ENCODE measurements around the gene PWWP2B.

The PWWP2B gene

GRCh38 chr10:132427939-132428367, 31.0 kb downstream of the PWWP2B start:
- H3K36me3 ChIP-seq (ENCODE audit: insufficient read depth): no peaks in the 10 kb centered on the region
- no peaks in the 10 kb centered on the region for H3K27me3 ChIP-seq (ENCODE audit: insufficient read depth, low read depth)
- no peak overlapping the region for H3K27ac ChIP-seq
- peaks cover 17% of the 10 kb centered on the region for H3K4me1 ChIP-seq (ENCODE audit: low read depth, poor library complexity, severe bottlenecking)
- H4K20me1 ChIP-seq (ENCODE audit: insufficient read depth): no peaks in the 10 kb centered on the region
- no peaks in the 10 kb centered on the region for H3K79me2 ChIP-seq (ENCODE audit: insufficient read depth, low read depth)
- no peak overlapping the region for H3K4me3 ChIP-seq (IDR thresholded peaks at IDR 0.05; ENCODE audit: insufficient read depth, low read depth, low read length)
- H3K9ac ChIP-seq: no peak overlapping the region
- no peak overlapping the region for H3K4me2 ChIP-seq
- no peak for TF ChIP-seq CTCF (conservative IDR thresholded peaks at IDR 0.05; ENCODE audit: low read depth, low read length)
- H2AFZ ChIP-seq (ENCODE audit: low read depth): no peak overlapping the region

GRCh38 chr10:132428486-132428995, 31.5 kb downstream of the PWWP2B start:
- Histone ChIP-seq H3K4me2 (no peak overlapping the region), H3K27me3 (ENCODE audit: insufficient read depth, low read depth) (no peaks in the 10 kb centered on the region), H3K36me3 (ENCODE audit: insufficient read depth) (no peaks in the 10 kb centered on the region), H3K9ac (no peak overlapping the region), H3K4me1 (ENCODE audit: low read depth, poor library complexity, severe bottlenecking) (peaks cover 11% of the 10 kb centered on the region), H3K4me3 (IDR thresholded peaks at IDR 0.05; ENCODE audit: insufficient read depth, low read depth, low read length) (no peak overlapping the region), H2AFZ (ENCODE audit: low read depth) (no peak overlapping the region), H4K20me1 (ENCODE audit: insufficient read depth) (no peaks in the 10 kb centered on the region), H3K79me2 (ENCODE audit: insufficient read depth, low read depth) (no peaks in the 10 kb centered on the region), H3K27ac (no peak overlapping the region)
- TF ChIP-seq CTCF (conservative IDR thresholded peaks at IDR 0.05; ENCODE audit: low read depth, low read length): no peak

GRCh38 chr10:132429281-132430230, 32.6 kb downstream of the PWWP2B start:
- Histone ChIP-seq H3K79me2 (ENCODE audit: insufficient read depth, low read depth) (no peaks in the 10 kb centered on the region), H3K36me3 (ENCODE audit: insufficient read depth) (no peaks in the 10 kb centered on the region), H3K9ac (no peak overlapping the region), H3K4me1 (ENCODE audit: low read depth, poor library complexity, severe bottlenecking) (peaks cover under 1% of the 10 kb centered on the region), H3K27ac (no peak overlapping the region), H2AFZ (ENCODE audit: low read depth) (no peak overlapping the region), H3K4me3 (IDR thresholded peaks at IDR 0.05; ENCODE audit: insufficient read depth, low read depth, low read length) (no peak overlapping the region), H3K4me2 (no peak overlapping the region), H4K20me1 (ENCODE audit: insufficient read depth) (no peaks in the 10 kb centered on the region), H3K27me3 (ENCODE audit: insufficient read depth, low read depth) (no peaks in the 10 kb centered on the region)
- no peak for TF ChIP-seq CTCF (conservative IDR thresholded peaks at IDR 0.05; ENCODE audit: low read depth, low read length)

GRCh38 chr10:132430231-132430743, 33.3 kb downstream of the PWWP2B start:
- Histone ChIP-seq H3K27ac (no peak overlapping the region), H3K4me2 (no peak overlapping the region)

More at GRCh38 chr10:132430231-132430743, 33.3 kb downstream of the PWWP2B start:
- Histone ChIP-seq H2AFZ (ENCODE audit: low read depth) (no peak overlapping the region), H3K36me3 (ENCODE audit: insufficient read depth) (no peaks in the 10 kb centered on the region), H3K9ac (no peak overlapping the region), H3K79me2 (ENCODE audit: insufficient read depth, low read depth) (no peaks in the 10 kb centered on the region), H3K27me3 (ENCODE audit: insufficient read depth, low read depth) (no peaks in the 10 kb centered on the region), H4K20me1 (ENCODE audit: insufficient read depth) (no peaks in the 10 kb centered on the region), H3K4me3 (IDR thresholded peaks at IDR 0.05; ENCODE audit: insufficient read depth, low read depth, low read length) (no peak overlapping the region), H3K4me1 (ENCODE audit: low read depth, poor library complexity, severe bottlenecking) (no peaks in the 10 kb centered on the region)
- no peak for TF ChIP-seq CTCF (conservative IDR thresholded peaks at IDR 0.05; ENCODE audit: low read depth, low read length)
